ENCODE data around the gene NRARP. TPM values are rescaled to one million over a fixed set of nuclear protein-coding genes. Genes with fewer than 3 reads are reported as not detected.

Gene NRARP
- total and polyA plus RNA-seq, 2 donors (not counting 1 experiment from before 2014, with no cell fraction given): 5.7 to 11.5 TPM

DNA sequence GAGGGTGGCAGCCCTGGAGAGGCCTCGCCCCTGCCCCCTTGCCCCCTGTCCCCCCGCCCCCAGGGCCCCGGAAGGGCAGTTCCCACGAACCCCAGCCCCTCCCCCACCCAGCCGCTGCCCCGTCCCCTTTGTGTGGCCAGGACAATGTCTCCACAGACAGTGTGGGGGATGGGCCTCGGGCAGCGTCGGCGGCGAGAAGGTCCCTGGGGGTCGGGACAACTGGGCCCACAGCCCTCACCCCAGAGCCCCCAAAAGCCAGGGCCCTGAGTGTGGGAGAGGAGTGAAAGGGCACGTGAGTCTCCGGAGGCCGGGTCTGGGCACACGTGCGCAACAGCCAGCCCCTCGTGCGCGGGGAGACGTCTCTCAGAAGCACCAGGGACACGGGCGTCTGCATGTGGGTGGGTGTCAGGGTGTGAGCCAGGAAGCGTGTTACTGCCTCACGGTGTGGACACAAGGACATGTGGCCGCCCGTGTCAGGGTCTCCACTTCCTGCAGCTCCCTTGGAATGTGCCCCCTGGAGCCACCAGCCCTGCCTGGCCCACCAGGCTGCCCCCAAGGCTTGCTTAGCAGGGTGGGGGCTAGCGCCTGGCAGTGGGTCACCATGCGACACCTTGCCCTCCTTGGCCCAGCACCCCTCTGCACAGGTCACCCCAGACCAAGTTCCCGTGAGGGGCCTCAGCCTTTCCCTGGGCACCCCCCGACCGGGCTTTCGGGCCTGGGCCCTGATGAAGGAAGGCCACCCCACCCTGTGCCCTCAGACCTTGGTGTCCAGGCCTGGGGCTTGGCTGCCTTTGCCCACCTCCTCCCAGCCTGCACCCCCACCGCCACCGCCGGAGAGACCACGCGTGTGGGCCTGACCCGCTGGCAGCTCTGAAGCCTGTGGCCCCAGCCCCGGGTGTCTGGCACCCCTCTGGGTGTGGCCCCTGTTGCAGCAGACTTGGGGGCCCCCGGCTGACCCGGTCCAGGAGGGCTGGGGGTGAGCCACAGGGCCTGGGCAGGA is 12.8 kb upstream of the NRARP start:
- no peak overlapping the region for H3K27ac Mint-ChIP-seq
- TF ChIP-seq EZH2 (IDR thresholded peaks at IDR 0.05; ENCODE audit: borderline replicate concordance, insufficient read depth, low read depth, low read length, poor library complexity, severe bottlenecking): no peak
- no peak for TF ChIP-seq CTCF (IDR thresholded peaks at IDR 0.05)
- POLR2A ChIA-PET: interaction anchor here (0.6 kb wide), 1 partner anchor 12 kb away, joined by 3 read pairs; no protein-coding TSS in a partner anchor
- peak overlapping the region; percentile 77 for H3K4me2 ChIP-seq (replicated peaks; ENCODE audit: low read depth, low read length, poor library complexity, severe bottlenecking)
- WGBS (ENCODE audit: insufficient coverage): 94% methylated on average over 26 of the region's 42 CpGs
- H3K4me3 ChIP-seq (ENCODE audit: control extremely low read depth in 1 of 5, extremely low read depth in 1 of 5, insufficient read depth in 1 of 5, low read depth in 2 of 5, low read length in 4 of 5): no peak overlapping the region
- H3K9me3 Mint-ChIP-seq (ENCODE audit: insufficient read depth): no peaks in the 10 kb centered on the region
- ATAC-seq (ENCODE audit: low read depth) (no peak), DNase-seq (peak; percentile 24)
- H4K20me1 ChIP-seq (ENCODE audit: control insufficient read depth, insufficient read depth, low read length, poor library complexity, severe bottlenecking): no peaks in the 10 kb centered on the region
- H3K27me3 ChIP-seq (replicated peaks in 1 of 4; ENCODE audit: control extremely low read depth in 1 of 4, control insufficient read depth in 3 of 4, insufficient read depth in 4 of 4, low read length in 3 of 4): peaks cover 0 to 11% (median 4%) of the 10 kb centered on the region in 4 experiments
- H3K4me1 ChIP-seq (ENCODE audit: control insufficient read depth in 2 of 2, insufficient read depth in 2 of 2, low read length in 2 of 2): peaks cover 7 to 15% of the 10 kb centered on the region in 2 donors
- peaks cover 5% of the 10 kb centered on the region for H3K4me1 Mint-ChIP-seq
- no peaks in the 10 kb centered on the region for H3K27me3 Mint-ChIP-seq
- no peaks in the 10 kb centered on the region for H3K36me3 ChIP-seq (replicated peaks in 1 of 2; ENCODE audit: control extremely low read depth in 1 of 2, control insufficient read depth in 1 of 2, extremely low read depth in 1 of 2, insufficient read depth in 2 of 2, low read length in 1 of 2)
- H3K4me3 Mint-ChIP-seq: peak overlapping the region; percentile 29
- intact Hi-C loops (cut with micrococcal nuclease): no loop called here
- CTCF ChIA-PET: interaction anchor here (1.9 to 2.6 kb wide), 2 partner anchors 11 to 13 kb away, joined by 7 to 12 read pairs; partner anchors contain the start of gene NRARP
- H2AFZ ChIP-seq (ENCODE audit: insufficient read depth, low read depth, low read length, poor library complexity, severe bottlenecking): no peak overlapping the region
- H3K79me2 ChIP-seq (ENCODE audit: control insufficient read depth, insufficient read depth, low read length): no peaks in the 10 kb centered on the region
- H3K9me3 ChIP-seq (ENCODE audit: control extremely low read depth in 1 of 3, control insufficient read depth in 2 of 3, insufficient read depth in 1 of 3, low read length in 2 of 3): peaks cover 0 to 8% (median 0%) of the 10 kb centered on the region in 3 donors
- H3K27ac ChIP-seq (ENCODE audit: low read length in 2 of 2): no peak overlapping the region
- no peak overlapping the region for H3K9ac ChIP-seq (ENCODE audit: low read length)
